ENCODE measurements around the gene ZNF180.

- no peak for TF ChIP-seq CTCF (IDR thresholded peaks at IDR 0.05)
- TF ChIP-seq POLR2A (IDR thresholded peaks at IDR 0.05), result no peak
- no peak for TF ChIP-seq POLR2AphosphoS5 (IDR thresholded peaks at IDR 0.05)
Measured at GRCh38 chr19:44530777-44531176, 30.5 kb upstream of the ZNF180 start.
